AG20443 (cell line): ENCODE data around the gene KCNQ1OT1.

Experiments used
- DNase-seq: peaks from one replicate; pipeline ENCODE4 v3.0.0; 2012; ENCODE audit warnings: low spot score, mixed read lengths

The KCNQ1OT1 gene

GRCh38 chr11:2699531-2700414 is at the start of gene KCNQ1OT1:
Gene KCNQ1OT1 (minus strand): TSS chr11:2699994.
- DNase-seq: peak; percentile 96

DNA sequence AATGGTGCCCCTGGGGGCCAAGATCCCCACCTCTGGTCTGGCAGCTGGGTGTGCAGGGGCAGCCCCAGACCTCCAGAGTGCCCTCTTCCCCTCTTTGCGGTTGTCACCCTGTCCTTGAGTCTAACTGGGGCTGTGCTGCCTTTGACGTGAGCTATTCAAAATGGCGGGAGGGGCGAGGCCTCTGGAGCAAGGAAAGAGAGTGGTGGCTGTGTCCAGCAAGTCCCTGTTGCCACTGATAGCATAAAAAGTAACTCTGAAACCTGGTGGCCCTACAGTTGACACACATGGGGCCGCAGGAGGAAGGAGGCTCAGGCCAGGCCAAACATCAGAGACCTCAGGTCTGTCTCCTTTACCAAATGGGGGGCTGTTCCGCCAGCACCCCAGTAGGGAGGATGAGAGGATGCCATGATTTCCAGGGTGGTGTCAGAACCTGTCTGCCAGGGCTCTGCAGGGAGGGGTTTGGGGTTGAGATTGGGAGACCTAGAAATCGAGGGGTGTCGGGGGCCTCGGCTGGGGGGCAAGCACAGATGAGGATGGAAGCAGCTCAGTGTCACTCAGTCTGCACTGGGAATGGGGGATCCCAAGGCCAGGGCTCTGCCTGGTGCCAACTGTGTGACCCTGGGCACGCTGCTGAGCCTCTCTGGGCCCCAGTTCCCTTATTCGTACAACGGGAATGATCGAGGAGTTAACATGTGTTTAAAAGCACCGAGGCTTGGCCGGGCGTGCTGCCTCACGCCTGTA is 49.2 kb upstream of the KCNQ1OT1 start:
- DNase-seq: no peak

GRCh38 chr11:2748061-2748813 is 48.4 kb upstream of the KCNQ1OT1 start:
- no peak for DNase-seq

- DNase-seq: no peak
Measured at GRCh38 chr11:2747248-2748027, 47.6 kb upstream of the KCNQ1OT1 start.

GRCh38 chr11:2746401-2747247 is 46.8 kb upstream of the KCNQ1OT1 start:
- DNase-seq: no peak

DNA sequence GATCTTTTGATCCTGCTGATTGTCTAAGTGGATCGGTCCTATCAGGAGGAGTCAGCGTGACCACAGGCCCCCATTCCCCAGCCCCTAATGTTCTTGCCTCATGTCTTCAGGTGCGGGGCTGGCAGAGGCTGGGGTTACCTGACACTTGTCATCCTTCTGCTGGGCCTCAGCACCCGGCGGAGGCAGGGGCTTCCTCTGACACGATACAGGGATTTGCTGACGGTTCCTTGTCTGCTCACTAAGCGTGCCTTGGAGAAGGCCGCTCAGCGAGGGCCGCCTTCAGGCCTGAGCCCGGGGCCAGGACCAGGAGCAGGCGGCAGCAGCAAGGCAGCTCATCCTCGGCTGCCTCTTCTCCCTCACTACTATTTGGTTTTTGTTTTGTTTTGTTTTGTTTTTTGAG is 45.7 kb upstream of the KCNQ1OT1 start:
- no peak for DNase-seq

GRCh38 chr11:2744166-2744565 is 44.4 kb upstream of the KCNQ1OT1 start:
- no peak for DNase-seq

- no peak for DNase-seq
Measured at GRCh38 chr11:2743427-2744110, 43.8 kb upstream of the KCNQ1OT1 start.

DNA sequence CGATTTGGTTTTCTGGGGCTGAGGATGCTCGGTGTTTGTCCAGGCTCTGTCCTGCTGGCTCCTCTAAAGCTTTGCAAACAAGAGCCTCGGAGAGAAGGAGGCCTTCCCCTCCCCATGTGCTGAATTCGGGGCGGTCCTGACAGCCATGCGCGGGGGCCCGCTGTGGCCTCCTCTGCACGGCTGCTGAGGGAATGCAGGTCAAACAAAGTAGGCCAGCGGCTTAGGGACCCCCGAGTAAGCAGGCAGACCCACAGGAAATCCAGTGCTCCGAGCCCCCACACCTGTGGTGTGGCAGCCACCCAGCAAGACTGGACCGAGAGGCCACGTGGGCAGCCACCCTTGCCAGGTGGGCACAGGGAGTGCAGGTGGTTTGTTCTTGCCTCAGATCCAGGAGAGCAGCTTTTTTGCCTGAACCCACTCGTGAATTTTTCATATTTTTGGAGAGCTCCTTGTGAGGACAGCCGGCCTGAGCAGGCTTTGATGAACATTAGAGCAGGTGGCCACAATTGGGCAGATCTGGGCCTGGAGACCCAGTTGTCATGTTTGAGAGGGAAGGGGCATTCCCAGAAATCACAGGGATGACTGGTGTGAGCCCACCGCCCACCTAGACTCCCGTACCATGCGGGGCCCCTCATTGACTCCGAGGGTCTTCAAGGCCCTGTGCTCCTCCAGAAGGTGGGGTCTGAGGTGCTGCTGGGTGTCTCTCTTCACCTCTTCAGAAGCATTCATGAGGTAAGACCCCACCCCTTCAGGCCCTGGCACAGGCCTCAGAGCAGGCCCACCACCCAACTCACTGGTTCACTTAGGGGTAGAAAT is 43.0 kb upstream of the KCNQ1OT1 start:
- DNase-seq: no peak

DNA sequence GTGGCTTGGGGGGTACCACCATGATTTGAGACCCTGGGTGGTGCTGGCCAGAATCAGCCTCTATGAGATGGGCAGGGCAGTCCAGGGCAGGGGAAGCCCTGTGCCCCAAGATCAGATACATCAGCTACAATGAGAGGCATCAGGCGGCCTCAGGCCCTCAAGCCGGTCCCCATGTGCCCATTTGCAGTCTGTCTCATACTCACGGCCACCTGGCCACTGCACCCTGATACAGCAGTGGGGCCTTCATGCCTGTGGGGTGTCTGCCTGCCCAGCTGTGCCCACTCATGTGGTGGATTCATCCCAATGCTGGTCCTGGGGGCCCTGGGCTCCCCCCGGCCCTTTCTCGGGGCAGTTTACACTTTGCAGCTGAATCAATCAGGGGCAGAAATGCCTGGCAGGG is 42.4 kb upstream of the KCNQ1OT1 start:
- DNase-seq: no peak

DNA sequence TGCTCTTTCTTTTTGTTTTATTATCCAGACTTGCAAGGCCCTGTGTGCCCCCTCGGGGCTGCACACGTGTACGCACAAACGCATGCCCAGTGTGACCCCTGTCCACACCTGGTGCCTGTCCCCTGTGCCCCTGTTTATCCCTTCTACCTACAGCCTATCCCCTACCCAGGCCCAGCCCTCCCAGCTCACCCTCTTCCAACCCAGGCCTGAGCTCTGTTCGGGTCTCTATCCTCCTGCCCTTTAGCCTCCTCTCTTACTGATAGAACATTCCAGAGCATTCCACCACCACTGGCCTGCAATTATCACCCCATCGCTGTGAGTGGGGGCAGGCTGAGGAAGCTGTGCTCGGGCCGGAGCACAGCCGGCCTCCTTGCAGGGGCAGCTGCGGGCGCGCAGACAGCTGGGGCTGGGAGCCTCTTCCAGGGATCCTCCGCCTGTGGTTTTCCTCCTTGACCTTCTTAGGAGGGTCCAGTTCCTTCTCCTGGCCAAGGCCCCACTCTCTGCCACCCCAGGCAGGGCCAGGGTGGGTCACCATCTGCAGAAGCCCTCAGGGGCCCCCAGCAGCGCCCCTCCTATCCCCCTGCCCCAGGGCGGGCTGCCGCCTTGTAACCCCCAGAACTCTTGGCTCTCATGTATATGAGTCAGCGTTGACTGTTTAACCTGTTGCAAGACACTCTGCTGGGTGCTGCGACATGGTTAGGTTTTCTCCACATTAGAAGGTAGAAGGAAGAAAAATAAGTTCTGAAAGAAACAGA is 41.8 kb upstream of the KCNQ1OT1 start:
- DNase-seq: no peak

DNA sequence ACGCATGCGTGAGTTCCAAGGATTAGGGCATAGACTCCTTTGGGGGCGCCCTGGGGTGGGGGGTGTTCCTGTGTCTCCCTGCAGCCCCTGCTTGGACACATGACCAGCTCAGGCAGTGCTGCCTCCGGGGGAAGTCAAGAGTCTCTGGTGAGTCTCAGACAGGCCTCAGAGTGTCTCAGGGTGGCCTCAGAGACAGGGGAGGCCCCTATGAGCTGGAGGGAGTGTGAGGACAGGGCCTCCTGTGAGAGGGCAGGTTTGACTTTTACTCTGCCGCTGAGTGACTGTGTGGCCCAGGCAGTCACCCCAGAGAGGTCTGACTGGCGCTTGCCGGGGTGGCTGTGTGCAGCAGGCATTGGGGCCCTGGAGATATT is 41.2 kb upstream of the KCNQ1OT1 start:
- no peak for DNase-seq

GRCh38 chr11:2740275-2740940 is 40.6 kb upstream of the KCNQ1OT1 start:
- no peak for DNase-seq

- DNase-seq: no peak
Measured at GRCh38 chr11:2739531-2740274, 39.9 kb upstream of the KCNQ1OT1 start.

DNA sequence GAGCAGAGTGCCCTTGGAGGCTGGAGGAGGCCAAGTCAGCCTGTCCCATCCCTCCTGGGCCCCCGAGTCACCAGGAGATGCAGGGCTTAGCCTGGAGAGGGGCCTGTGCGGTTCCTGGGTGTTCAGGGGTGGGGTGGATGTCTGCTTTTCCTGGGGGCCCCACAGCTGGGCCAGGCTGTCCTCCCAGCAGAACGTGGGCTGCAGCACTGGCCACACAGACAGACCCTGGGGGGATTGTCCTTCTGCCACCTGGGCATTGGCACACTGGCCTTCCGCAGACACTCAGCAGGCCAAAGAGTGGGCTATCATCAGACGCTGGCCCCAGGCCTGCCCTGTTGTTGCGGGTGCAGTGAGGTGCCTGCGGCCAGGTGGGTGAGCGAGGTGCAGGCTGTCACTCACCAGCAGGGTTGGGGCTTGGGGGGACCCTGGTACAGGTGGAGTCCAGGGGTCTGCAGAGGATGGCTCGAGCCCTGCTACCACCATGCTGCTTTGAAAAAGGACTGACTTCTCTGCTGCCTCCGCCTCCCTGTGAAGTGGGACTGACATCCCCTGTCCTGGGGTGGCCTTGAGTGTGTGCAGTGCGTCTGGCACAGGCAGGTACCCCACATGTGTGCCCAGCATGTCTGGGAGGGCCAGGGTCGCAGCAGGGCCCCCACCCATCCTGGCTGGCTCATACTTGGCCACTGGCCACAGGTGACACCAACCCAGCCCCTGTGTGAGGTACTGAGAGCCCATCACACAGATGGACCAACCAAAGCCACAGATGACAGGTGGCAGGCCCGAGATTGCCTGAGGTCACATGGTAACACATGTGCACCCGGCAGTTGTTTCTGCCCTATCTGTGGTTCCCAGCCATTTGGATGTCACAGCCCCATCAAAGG is 39.0 kb upstream of the KCNQ1OT1 start:
- DNase-seq: no peak

DNA sequence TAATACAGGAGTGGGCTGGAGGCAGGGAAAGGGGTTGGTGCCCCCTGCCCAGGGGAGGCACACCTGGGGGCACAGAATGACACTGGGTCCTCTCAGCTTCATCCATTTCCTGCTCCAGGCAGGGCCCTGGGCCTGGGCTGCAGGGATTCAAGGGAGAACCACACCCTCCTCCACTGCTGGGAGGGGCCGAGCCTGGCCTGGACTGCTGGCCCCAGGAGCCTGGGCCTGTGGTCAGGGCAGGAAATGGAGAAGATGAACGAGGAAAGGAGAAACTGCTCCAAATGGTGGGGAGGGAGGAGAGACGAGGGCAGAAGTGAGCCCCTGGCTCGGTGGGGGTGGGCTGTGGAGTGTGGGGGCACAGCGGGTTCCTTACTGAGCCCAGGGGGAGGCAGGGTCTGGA is 38.1 kb upstream of the KCNQ1OT1 start:
- peak; percentile 75 for DNase-seq
